Choroid plexus epithelial cell (primary cell): ENCODE data around the gene PRXL2B.

Experiments used
- DNase-seq: peaks from one replicate; pipeline ENCODE4 v3.0.0-alpha.2; 2010; ENCODE audit warnings: low read depth
- H3K4me3 ChIP-seq: 2 replicates; pipeline ENCODE4 v1.5.1; 2011; ENCODE audit warnings: low read depth, mild to moderate bottlenecking, control low read depth, low read length, moderate library complexity
- TF ChIP-seq, protein P1 (sequence below): conservative IDR thresholded peaks from 2 replicates; pipeline ENCODE4 v1.5.1; 2011; ENCODE audit warnings: low read depth, mild to moderate bottlenecking, control low read depth, inconsistent platforms, low read length, moderate library complexity

The PRXL2B gene

DNA sequence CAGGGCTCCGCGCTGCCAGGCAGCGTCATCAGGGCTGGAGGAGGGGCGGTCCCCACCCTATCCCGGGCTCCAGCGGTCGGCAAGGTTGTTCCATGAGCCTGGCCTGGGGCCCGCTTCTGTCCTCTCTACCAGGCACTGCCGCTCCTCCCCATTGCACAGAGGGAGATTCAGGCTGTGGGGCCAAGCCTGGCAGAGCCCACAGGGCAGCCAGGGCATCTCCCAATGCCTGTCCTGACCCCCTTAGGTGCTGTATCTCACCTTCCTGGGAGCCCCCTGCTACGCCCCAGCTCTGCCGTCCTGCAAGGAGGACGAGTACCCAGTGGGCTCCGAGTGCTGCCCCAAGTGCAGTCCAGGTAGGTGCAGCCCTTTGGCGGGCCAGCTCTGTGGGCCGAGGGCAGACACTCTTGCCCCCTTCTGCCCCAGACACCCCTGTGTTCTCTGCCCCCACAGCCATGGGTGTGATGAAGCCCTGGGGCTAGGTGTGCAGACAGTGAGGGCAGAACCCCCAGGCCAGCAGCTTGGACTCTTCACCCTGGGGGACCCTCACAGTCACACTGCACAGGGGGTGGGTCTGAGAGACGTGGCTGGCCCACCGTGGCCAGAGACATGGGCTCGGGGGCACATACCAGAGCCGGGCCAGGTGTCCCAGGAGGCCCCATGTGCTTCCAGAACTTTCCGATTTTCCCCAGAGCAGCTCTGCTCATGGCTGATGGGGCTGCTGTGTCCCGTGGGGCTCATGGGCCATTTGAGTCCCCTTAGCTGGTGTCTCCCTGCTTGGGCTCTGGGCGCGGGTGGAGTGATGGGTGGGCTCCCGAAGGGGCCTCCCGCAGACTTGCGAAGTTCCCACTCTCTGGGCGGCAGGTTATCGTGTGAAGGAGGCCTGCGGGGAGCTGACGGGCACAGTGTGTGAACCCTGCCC is 28.8 kb upstream of the PRXL2B start:
- no peak overlapping the region for H3K4me3 ChIP-seq
- DNase-seq, result no peak
- TF ChIP-seq, protein P1, sequence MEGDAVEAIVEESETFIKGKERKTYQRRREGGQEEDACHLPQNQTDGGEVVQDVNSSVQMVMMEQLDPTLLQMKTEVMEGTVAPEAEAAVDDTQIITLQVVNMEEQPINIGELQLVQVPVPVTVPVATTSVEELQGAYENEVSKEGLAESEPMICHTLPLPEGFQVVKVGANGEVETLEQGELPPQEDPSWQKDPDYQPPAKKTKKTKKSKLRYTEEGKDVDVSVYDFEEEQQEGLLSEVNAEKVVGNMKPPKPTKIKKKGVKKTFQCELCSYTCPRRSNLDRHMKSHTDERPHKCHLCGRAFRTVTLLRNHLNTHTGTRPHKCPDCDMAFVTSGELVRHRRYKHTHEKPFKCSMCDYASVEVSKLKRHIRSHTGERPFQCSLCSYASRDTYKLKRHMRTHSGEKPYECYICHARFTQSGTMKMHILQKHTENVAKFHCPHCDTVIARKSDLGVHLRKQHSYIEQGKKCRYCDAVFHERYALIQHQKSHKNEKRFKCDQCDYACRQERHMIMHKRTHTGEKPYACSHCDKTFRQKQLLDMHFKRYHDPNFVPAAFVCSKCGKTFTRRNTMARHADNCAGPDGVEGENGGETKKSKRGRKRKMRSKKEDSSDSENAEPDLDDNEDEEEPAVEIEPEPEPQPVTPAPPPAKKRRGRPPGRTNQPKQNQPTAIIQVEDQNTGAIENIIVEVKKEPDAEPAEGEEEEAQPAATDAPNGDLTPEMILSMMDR, result no peak

DNA sequence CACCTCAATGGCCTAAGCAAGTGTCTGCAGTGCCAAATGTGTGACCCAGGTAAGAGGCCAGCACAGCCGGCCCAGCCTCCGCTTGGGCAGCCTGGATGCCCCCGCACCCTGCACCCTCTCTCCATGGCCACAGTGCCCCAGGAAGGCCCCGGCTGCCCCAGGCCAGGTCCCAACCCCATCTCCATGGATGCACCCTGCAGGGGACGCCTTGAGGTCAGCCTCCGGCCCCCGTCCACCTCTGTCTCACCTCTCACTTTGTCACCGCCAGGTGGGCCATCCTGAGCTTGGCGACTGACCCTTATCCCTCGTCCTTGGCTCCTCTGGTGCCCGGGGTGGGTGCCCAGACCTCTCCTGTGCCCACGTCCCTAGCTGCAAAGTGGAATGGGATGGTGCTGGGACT is 28.2 kb upstream of the PRXL2B start:
- no peak overlapping the region for H3K4me3 ChIP-seq
- DNase-seq, result no peak
- TF ChIP-seq, protein P1, result no peak

DNA sequence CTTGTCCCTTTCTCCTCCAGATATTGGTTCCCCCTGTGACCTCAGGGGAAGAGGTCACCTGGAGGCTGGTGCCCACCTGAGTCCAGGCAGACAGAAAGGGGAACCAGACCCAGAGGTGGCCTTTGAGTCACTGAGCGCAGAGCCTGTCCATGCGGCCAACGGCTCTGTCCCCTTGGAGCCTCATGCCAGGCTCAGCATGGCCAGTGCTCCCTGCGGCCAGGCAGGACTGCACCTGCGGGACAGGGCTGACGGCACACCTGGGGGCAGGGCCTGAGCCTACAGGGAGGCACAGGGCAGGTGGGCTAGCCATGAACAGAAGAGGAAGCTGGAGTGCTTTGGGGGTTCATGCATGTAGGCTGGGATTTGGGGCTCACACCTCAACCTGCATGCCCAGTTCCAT is 27.7 kb upstream of the PRXL2B start:
- TF ChIP-seq, protein P1, result no peak
- H3K4me3 ChIP-seq, result no peak overlapping the region
- DNase-seq, result no peak

DNA sequence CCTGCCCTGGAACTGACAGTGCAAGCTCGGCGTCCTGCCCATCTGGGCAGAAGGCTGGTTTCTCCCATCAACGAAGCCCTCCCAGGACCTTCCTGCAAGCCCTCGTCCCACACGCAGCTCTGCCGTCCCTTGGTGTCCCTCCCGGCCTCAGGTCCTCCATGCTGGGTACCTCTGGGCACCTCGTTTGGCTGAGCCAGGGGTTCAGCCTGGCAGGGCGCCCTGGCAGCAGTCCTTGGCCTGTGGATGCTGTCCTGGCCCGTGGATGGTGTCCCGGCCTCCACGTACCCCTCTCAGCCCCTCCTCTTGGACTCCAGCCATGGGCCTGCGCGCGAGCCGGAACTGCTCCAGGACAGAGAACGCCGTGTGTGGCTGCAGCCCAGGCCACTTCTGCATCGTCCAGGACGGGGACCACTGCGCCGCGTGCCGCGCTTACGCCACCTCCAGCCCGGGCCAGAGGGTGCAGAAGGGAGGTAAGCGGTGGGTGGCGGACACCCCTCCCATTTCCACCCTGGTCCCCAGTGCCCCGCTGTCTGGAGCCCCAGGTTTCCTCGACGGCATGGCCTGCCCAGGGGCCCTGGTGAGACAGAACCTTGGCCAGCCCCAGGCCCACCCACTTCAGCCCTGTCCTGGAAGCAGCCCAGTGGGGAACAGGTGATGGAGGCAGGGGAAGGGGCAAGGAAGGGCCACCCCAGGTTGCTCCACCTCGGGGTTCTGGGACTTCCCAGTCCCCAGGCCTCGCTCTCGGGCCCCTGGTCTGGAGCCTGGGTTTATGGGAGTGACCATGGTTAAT is 26.9 kb upstream of the PRXL2B start:
- no peak overlapping the region for H3K4me3 ChIP-seq
- TF ChIP-seq, protein P1, result no peak
- DNase-seq, result no peak

DNA sequence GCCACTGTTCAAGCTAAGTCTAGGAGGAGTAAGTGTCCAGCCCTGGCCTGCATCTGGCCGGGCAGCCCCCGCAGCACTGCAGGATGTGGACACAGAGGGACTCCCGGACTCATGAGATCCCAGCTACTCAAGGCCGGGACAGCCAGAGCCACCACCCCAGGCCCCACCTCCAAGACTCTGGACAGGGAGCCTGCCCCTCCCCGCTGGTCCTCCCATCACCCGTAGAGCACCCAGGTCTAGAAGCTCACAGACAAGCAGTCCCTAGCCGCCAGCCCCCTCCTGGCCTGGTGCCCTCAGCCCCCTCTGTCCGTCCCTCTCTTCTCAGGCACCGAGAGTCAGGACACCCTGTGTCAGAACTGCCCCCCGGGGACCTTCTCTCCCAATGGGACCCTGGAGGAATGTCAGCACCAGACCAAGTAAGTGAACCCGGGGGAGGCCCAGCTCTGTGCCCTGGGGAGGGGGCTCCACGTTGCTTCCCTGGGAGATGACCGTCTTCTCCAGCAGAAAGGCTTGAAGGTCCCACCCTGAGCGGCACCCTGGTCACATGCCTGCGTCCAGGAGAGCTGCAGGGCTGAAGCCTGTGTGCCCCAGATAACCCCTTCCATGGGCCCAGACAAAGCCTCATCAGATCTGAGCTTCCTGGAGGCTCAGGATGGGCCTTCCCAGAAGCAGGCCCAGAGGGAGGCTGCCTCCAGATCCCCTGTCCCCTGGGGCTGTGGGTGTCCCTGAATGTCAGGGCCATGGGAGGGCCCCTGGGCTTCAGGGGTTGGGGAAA is 26.1 kb upstream of the PRXL2B start:
- TF ChIP-seq, protein P1, result no peak
- H3K4me3 ChIP-seq, result no peak overlapping the region
- no peak for DNase-seq

DNA sequence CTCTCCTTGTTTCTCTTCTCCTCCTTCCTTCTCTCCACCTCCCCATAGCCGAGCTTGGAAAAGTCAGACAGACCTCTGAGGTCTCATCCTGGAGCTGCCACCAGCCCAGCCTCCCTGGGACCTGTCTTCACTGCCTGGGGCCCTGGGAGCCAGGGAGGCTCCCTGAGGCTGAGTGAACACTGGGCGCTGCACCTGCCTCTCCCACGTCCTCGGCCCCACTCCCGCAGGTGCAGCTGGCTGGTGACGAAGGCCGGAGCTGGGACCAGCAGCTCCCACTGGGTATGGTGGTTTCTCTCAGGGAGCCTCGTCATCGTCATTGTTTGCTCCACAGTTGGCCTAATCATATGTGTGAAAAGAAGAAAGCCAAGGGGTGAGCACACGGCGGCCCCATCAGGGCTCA is 25.1 kb upstream of the PRXL2B start:
- TF ChIP-seq, protein P1, result no peak
- no peak overlapping the region for H3K4me3 ChIP-seq
- no peak for DNase-seq
